WI38 (cell line): ENCODE measurements around the gene ARMC8.

ENCODE experiments used
- H3K4me3 ChIP-seq: 2 replicates; pipeline ENCODE4 v1.5.1; 2011; ENCODE audit warnings: low read depth, mild to moderate bottlenecking, control low read depth, low read length
- TF ChIP-seq, protein P1 (sequence below): IDR thresholded peaks from 2 replicates; pipeline ENCODE4 v1.5.1; 2012; ENCODE audit warnings: low read depth, mild to moderate bottlenecking, control low read depth, low read length

The ARMC8 gene

DNA sequence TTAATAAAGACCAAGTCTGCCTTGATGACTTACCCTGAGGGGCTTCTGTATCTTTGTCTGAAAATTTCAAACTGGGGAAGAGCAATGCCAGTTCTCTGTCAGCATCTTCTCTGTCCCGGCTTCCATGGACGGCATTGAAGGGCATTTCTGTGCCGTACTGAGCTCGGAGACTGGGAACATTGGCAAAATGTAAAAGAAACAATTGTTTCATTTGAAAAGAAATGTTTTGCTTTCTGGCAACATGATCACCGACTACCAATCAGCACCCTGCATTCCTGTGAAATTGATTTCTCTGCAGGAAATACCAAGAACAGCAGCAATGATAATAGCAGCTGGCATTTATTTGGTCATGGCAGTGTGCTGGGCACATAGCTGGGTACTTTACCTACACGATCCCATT, 116.4 kb downstream of the ARMC8 start:
- TF ChIP-seq, protein P1, sequence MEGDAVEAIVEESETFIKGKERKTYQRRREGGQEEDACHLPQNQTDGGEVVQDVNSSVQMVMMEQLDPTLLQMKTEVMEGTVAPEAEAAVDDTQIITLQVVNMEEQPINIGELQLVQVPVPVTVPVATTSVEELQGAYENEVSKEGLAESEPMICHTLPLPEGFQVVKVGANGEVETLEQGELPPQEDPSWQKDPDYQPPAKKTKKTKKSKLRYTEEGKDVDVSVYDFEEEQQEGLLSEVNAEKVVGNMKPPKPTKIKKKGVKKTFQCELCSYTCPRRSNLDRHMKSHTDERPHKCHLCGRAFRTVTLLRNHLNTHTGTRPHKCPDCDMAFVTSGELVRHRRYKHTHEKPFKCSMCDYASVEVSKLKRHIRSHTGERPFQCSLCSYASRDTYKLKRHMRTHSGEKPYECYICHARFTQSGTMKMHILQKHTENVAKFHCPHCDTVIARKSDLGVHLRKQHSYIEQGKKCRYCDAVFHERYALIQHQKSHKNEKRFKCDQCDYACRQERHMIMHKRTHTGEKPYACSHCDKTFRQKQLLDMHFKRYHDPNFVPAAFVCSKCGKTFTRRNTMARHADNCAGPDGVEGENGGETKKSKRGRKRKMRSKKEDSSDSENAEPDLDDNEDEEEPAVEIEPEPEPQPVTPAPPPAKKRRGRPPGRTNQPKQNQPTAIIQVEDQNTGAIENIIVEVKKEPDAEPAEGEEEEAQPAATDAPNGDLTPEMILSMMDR = no peak
- no peak overlapping the region for H3K4me3 ChIP-seq

DNA sequence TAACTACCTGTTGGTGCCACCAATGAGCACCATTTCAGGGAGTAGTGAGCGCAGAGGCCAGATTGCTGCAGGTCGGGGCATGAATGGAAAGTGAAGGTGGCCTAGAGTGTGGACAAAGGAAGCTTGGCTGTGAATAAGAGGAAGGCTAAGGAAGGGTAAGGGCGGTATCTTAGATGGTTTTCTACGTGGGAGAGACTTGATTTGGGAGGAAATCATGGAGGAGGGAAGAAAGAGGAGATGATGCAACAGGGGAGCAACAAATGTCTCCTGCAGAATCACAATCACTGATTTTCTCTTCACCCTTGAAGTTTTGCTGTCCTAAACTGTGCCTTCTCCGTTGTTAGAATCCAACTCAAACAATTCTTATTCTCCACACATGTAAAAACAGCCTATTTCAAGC, 120.8 kb downstream of the ARMC8 start:
- no peak overlapping the region for H3K4me3 ChIP-seq
- TF ChIP-seq, protein P1 = no peak

DNA sequence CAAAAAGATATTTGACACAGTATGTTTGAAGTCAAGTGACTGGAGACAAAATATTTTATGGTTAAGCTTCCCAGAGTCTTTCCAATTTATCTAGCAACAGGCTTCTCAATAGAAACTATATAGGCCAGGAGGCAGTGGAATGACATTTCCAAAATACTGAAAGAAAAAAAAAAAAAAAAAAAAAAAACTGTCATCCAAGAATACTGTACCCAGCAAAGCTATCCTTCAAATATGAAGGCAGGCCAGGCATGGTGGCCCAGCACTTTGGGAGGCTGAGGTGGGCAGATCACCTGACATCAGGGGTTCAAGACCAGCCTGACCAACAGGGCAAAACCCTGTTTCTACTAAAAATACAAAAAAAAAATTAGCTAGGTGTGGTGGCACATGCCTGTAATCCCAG, 121.7 kb downstream of the ARMC8 start:
- TF ChIP-seq, protein P1 = no peak
- no peak overlapping the region for H3K4me3 ChIP-seq

DNA sequence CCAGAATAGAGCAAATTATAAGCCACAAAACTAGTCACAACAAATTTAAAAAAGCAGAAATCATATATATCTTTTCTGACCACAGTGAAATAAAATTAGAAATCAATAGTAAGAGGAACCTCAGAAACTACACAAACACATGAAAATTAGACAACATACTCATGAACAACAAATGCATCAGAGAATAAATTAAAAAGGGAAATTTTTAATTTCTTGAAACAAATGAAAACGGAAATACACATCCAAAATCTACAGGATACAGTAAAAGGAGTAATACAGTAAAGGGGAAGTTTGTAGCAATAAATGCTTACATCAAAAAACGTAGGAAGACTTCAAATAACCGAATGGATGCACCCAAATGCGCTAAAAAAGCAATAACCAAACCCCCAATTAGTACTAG, 123.4 kb downstream of the ARMC8 start:
- TF ChIP-seq, protein P1 = no peak
- no peak overlapping the region for H3K4me3 ChIP-seq

DNA sequence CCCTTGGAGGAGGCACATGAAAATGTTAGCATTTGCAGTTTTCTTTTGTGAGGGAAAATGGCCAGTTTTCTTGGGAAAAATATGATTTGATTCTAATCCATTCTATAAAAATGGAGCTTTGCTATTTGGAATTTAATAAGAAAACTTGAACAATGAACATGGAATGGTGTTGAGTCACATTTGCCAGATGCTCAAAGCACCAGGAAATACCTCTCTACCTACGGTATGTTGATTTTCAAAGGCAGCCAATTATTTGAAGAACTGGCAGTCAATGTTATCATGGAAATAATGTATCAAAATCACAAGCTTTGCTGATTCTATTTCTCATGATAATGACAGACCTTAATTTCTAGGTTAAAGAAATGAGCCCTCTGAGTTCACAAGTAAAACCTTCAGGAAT, 127.7 kb downstream of the ARMC8 start:
- TF ChIP-seq, protein P1 = no peak
- H3K4me3 ChIP-seq = no peak overlapping the region

DNA sequence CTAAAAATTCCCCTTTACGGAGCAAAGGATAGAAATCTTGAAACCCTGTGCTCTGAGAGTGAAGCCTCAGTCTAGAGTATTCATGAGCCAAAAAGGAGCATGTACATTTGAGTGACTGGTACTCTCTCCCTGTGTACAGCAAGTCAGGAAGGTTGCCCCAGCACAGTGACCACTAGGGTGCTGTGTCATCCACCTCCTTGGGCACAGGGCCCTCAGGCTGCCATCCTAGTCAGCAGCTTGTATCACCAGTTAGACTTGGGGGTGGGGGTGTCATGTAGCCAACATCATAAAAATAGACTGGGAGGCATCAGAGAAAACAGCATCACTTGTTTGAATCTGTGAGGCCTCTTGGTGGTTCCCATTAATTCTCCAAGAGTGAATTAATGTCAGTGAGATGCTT, 130.6 kb downstream of the ARMC8 start:
- H3K4me3 ChIP-seq = no peak overlapping the region
- TF ChIP-seq, protein P1 = no peak

DNA sequence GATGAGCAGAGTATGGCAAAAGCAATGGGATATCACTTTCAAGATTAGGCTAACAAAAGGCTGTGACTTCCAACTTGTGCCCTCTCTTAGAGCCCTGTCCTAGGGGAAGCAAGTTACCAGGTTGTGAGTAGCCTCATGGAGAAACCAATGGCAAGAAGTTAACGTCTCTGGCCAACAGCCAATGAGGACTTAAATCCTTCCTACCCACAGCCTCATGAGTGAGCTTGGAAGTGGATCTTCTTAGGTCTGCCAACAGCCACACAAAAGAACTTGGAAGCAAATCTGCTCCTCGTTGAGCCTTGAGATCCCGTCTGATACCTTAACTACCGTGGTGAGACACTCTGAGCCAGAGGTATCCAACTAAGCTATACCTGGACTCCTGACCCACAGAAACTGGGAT, 136.9 kb downstream of the ARMC8 start:
- no peak overlapping the region for H3K4me3 ChIP-seq
- TF ChIP-seq, protein P1 = no peak
